Neural crest cell (in vitro differentiated cells): Measurements from ENCODE around the gene SV2B. TPM values are rescaled to one million over a fixed set of nuclear protein-coding genes. Genes with fewer than 3 reads are reported as not detected.

Experiments
- DNase-seq: peaks from one replicate; pipeline ENCODE4 v3.0.0; 2021; ENCODE audit warnings: low read depth, mixed read lengths, low spot score
- H3K27ac Mint-ChIP-seq: one replicate; pipeline ENCODE4 v1.8.0; 2021; ENCODE audit warnings: mild to moderate bottlenecking, mixed read lengths; ENCODE audit not compliant: unreplicated experiment
- H3K27me3 Mint-ChIP-seq: 2 replicates; pipeline ENCODE4 v1.8.0; 2021; ENCODE audit warnings: low read depth, mild to moderate bottlenecking, mixed read lengths
- H3K36me3 Mint-ChIP-seq: 2 replicates; pipeline ENCODE4 v1.8.0; 2021; ENCODE audit warnings: low read depth, mild to moderate bottlenecking, mixed read lengths
- H3K4me1 Mint-ChIP-seq: 2 replicates; pipeline ENCODE4 v1.8.0; 2021; ENCODE audit warnings: mixed read lengths
- H3K4me3 Mint-ChIP-seq: one replicate; pipeline ENCODE4 v1.8.0; 2021; ENCODE audit warnings: mild to moderate bottlenecking, mixed read lengths
- H3K9me3 Mint-ChIP-seq: 2 replicates; pipeline ENCODE4 v1.8.0; 2021; ENCODE audit warnings: mixed read lengths
- CTCF ChIP-seq: fragments of 200-600 bp; sonication (generic); conservative IDR thresholded peaks from 2 replicates; pipeline ENCODE4 v1.5.0; 2021; ENCODE audit warnings: antibody characterized with exemption, mild to moderate bottlenecking
- total RNA-seq: library from RNA; stranded (reverse); gene quantifications from 2 replicates; pipeline ENCODE4 v1.2.1, GENCODE V29; 2021

SV2B gene
- total RNA-seq, 1 donor from 2014 or later, result not detected

- Mint-ChIP-seq H3K9me3 (no peaks in the 10 kb centered on the region), H3K27me3 (peaks cover 37% of the 10 kb centered on the region), H3K4me3 (no peak overlapping the region), H3K27ac (no peak overlapping the region), H3K4me1 (no peaks in the 10 kb centered on the region), H3K36me3 (no peaks in the 10 kb centered on the region)
- DNase-seq, result no peak
- no peak for TF ChIP-seq CTCF
These were observed 92.2 kb downstream of the SV2B start for GRCh38 chr15:91192285-91192684.

GRCh38 chr15:91192690-91193377 is 92.8 kb downstream of the SV2B start:
- no peaks in the 10 kb centered on the region for H3K9me3 Mint-ChIP-seq
- TF ChIP-seq CTCF, result no peak
- no peak overlapping the region for H3K27ac Mint-ChIP-seq
- no peaks in the 10 kb centered on the region for H3K36me3 Mint-ChIP-seq
- peaks cover 37% of the 10 kb centered on the region for H3K27me3 Mint-ChIP-seq
- H3K4me3 Mint-ChIP-seq, result no peak overlapping the region
- no peaks in the 10 kb centered on the region for H3K4me1 Mint-ChIP-seq
- no peak for DNase-seq

- Mint-ChIP-seq H3K9me3 (no peaks in the 10 kb centered on the region), H3K36me3 (no peaks in the 10 kb centered on the region), H3K4me3 (no peak overlapping the region), H3K4me1 (no peaks in the 10 kb centered on the region), H3K27ac (no peak overlapping the region), H3K27me3 (peaks cover 37% of the 10 kb centered on the region)
- no peak for DNase-seq
- no peak for TF ChIP-seq CTCF
These were observed 93.3 kb downstream of the SV2B start for GRCh38 chr15:91193378-91193720.

- H3K4me3 Mint-ChIP-seq, result no peak overlapping the region
- no peaks in the 10 kb centered on the region for H3K4me1 Mint-ChIP-seq
- H3K27ac Mint-ChIP-seq, result no peak overlapping the region
- no peak for TF ChIP-seq CTCF
- no peak for DNase-seq
- H3K36me3 Mint-ChIP-seq, result no peaks in the 10 kb centered on the region
- peaks cover 25% of the 10 kb centered on the region for H3K27me3 Mint-ChIP-seq
- H3K9me3 Mint-ChIP-seq, result no peaks in the 10 kb centered on the region
These were observed 96.1 kb downstream of the SV2B start for GRCh38 chr15:91196127-91196526.

GRCh38 chr15:91196768-91197167 is 96.7 kb downstream of the SV2B start:
- peaks cover 25% of the 10 kb centered on the region for H3K27me3 Mint-ChIP-seq
- no peaks in the 10 kb centered on the region for H3K36me3 Mint-ChIP-seq
- H3K4me3 Mint-ChIP-seq, result no peak overlapping the region
- DNase-seq, result no peak
- H3K27ac Mint-ChIP-seq, result no peak overlapping the region
- no peaks in the 10 kb centered on the region for H3K4me1 Mint-ChIP-seq
- TF ChIP-seq CTCF, result no peak
- no peaks in the 10 kb centered on the region for H3K9me3 Mint-ChIP-seq

GRCh38 chr15:91199511-91199910 is 99.5 kb downstream of the SV2B start:
- TF ChIP-seq CTCF, result no peak
- peaks cover 15% of the 10 kb centered on the region for H3K27me3 Mint-ChIP-seq
- no peaks in the 10 kb centered on the region for H3K9me3 Mint-ChIP-seq
- no peak overlapping the region for H3K27ac Mint-ChIP-seq
- peaks cover 6% of the 10 kb centered on the region for H3K4me1 Mint-ChIP-seq
- no peak for DNase-seq
- no peaks in the 10 kb centered on the region for H3K36me3 Mint-ChIP-seq
- H3K4me3 Mint-ChIP-seq, result no peak overlapping the region
